A549 (cell line): ENCODE data around the gene CPT1A.

Experiments
- ZNF302 ChIP-seq: fragments of 250-450 bp; sonication (Bioruptor Pico); IDR thresholded peaks from 2 replicates; pipeline ENCODE4 v1.9.0; 2021; ENCODE audit warnings: inconsistent platforms, mild to moderate bottlenecking, moderate library complexity
- TF ChIP-seq, protein P1 (sequence below): fragments of >200 bp; sonication (Bioruptor Twin); formaldehyde crosslinking; IDR thresholded peaks from 3 replicates; pipeline ENCODE4 v1.5.1; 2016
- TF ChIP-seq, protein P2 (sequence below): fragments of 450-650 bp; IDR thresholded peaks from 2 replicates; pipeline ENCODE4 v1.6.1; 2014; ENCODE audit warnings: antibody characterized with exemption

DNA sequence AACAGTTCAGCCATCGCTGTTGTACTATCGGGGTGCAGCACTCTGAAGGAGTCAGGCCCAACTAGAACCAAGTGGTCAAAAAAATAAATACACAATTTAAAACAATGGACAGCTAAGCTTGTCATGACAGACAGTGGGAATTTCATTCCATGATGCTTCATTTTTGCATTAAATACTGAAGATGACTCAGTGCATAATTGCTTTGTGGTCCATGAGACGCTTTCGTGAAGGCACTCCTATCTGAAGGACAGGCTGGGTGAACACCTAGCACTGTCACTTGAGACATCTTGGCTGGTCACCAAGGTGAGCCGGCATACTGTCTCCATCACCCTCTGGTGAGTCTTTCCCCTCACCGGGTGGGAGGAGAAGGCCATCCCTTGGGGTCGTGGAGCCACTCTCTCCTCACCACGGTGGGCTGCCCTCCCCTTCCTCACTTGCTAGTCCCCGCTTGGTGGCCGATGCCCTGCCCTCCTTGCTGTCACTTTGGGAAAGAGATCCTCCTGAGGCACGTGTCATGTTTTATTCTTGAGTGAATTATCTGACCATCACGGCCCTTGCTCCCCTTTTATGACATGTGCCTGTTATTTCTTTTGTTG, 85.4 kb downstream of the CPT1A start:
- no peak for TF ChIP-seq ZNF302
- TF ChIP-seq, protein P1, sequence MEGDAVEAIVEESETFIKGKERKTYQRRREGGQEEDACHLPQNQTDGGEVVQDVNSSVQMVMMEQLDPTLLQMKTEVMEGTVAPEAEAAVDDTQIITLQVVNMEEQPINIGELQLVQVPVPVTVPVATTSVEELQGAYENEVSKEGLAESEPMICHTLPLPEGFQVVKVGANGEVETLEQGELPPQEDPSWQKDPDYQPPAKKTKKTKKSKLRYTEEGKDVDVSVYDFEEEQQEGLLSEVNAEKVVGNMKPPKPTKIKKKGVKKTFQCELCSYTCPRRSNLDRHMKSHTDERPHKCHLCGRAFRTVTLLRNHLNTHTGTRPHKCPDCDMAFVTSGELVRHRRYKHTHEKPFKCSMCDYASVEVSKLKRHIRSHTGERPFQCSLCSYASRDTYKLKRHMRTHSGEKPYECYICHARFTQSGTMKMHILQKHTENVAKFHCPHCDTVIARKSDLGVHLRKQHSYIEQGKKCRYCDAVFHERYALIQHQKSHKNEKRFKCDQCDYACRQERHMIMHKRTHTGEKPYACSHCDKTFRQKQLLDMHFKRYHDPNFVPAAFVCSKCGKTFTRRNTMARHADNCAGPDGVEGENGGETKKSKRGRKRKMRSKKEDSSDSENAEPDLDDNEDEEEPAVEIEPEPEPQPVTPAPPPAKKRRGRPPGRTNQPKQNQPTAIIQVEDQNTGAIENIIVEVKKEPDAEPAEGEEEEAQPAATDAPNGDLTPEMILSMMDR, result no peak
- TF ChIP-seq, protein P2, sequence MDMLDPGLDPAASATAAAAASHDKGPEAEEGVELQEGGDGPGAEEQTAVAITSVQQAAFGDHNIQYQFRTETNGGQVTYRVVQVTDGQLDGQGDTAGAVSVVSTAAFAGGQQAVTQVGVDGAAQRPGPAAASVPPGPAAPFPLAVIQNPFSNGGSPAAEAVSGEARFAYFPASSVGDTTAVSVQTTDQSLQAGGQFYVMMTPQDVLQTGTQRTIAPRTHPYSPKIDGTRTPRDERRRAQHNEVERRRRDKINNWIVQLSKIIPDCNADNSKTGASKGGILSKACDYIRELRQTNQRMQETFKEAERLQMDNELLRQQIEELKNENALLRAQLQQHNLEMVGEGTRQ, result no peak
